HG03095 (cell line): ENCODE results near the gene ROBO1.

Source experiments
- ATAC-seq: cut with Tn5 transposase; IDR thresholded peaks from one replicate; pipeline ENCODE4 v1.9.1; 2021; ENCODE audit warnings: moderate library complexity; ENCODE audit not compliant: unreplicated experiment

Gene ROBO1

GRCh38 chr3:78611278-78611677, 1156.5 kb downstream of the ROBO1 start:
- no peak for ATAC-seq

GRCh38 chr3:78610462-78611125, 1157.2 kb downstream of the ROBO1 start:
- ATAC-seq: no peak

GRCh38 chr3:78606756-78607155, 1161.0 kb downstream of the ROBO1 start:
- no peak for ATAC-seq

- no peak for ATAC-seq
Observed at GRCh38 chr3:78605178-78605577, 1162.6 kb downstream of the ROBO1 start.

GRCh38 chr3:78604341-78604740, 1163.5 kb downstream of the ROBO1 start:
- no peak for ATAC-seq

GRCh38 chr3:78601249-78601648, 1166.5 kb downstream of the ROBO1 start:
- ATAC-seq: no peak

- no peak for ATAC-seq
Observed at GRCh38 chr3:78589778-78590177, 1178.0 kb downstream of the ROBO1 start.

- no peak for ATAC-seq
Observed at GRCh38 chr3:78588906-78589621, 1178.7 kb downstream of the ROBO1 start.

GRCh38 chr3:78580681-78581080, 1187.1 kb downstream of the ROBO1 start:
- ATAC-seq: no peak

GRCh38 chr3:78571486-78571885, 1196.3 kb downstream of the ROBO1 start:
- no peak for ATAC-seq

- no peak for ATAC-seq
Observed at GRCh38 chr3:78570496-78570895, 1197.3 kb downstream of the ROBO1 start.

- no peak for ATAC-seq
Observed at GRCh38 chr3:78569804-78570203, 1198.0 kb downstream of the ROBO1 start.

- ATAC-seq: no peak
Observed at GRCh38 chr3:78565712-78566111, 1202.1 kb downstream of the ROBO1 start.

- no peak for ATAC-seq
Observed at GRCh38 chr3:78562328-78562727, 1205.5 kb downstream of the ROBO1 start.
